ENCODE data around the gene ASAH2.

The ASAH2 gene

GRCh38 chr10:50216894-50217293 is 34.4 kb downstream of the ASAH2 start:
- H3K4me3 ChIP-seq (ENCODE audit: low read depth in 1 of 2, low read length in 1 of 2): no peak overlapping the region
- H3K36me3 ChIP-seq: no peaks in the 10 kb centered on the region
- no peaks in the 10 kb centered on the region for H3K9me3 ChIP-seq
- peaks cover 15% of the 10 kb centered on the region for H3K27me3 ChIP-seq
- H3K4me1 ChIP-seq (ENCODE audit: control insufficient read depth in 1 of 2, insufficient read depth in 1 of 2, low read depth in 1 of 2, low read length in 1 of 2): no peaks in the 10 kb centered on the region
- no peak overlapping the region for H3K27ac ChIP-seq
- TF ChIP-seq CTCF (IDR thresholded peaks at IDR 0.05): no peak

DNA sequence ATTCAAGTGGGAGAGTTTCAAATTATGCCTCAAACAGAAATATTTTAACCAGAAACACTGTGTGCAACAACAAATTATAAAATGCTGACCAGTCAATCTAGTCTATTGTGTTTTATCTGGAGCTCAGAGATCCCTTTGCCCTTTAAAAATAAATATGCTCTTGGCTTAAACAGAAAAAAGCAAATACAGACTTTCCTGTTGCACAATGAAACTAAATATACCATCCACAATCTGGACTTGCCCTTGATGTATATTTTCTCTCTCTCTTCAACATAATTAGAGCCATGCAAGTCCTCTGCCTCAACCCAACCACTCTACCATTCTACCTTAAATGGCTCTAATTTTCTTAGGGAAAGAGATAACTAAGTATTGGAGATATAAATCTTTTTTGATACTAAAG is 34.9 kb downstream of the ASAH2 start:
- Histone ChIP-seq H3K27me3 (peaks cover 15% of the 10 kb centered on the region), H3K4me3 (ENCODE audit: low read depth in 1 of 2, low read length in 1 of 2) (no peak overlapping the region), H3K4me1 (ENCODE audit: control insufficient read depth in 1 of 2, insufficient read depth in 1 of 2, low read depth in 1 of 2, low read length in 1 of 2) (no peaks in the 10 kb centered on the region), H3K36me3 (no peaks in the 10 kb centered on the region), H3K9me3 (no peaks in the 10 kb centered on the region), H3K27ac (no peak overlapping the region)
- no peak for TF ChIP-seq CTCF (IDR thresholded peaks at IDR 0.05)

DNA sequence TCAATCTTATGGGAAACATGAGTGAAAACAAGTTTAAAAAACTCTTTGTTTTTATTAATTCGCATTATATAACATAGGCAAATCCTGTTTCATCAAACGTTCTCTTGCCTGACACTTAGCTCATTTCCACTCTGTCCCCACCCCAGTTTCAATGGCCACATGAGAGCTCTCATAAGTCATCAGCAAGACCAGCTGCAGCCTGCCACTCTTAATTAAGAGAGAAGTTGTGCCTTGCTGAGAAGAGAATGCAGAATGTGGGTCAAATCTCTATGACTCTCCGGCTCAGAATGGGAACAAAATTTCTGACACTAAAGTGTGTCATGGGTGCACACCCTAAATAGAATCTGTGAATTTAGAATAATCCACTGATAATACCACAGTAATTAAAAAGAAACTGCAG is 39.6 kb downstream of the ASAH2 start:
- Histone ChIP-seq H3K27me3 (peaks cover 17% of the 10 kb centered on the region), H3K4me1 (ENCODE audit: control insufficient read depth in 1 of 2, insufficient read depth in 1 of 2, low read depth in 1 of 2, low read length in 1 of 2) (no peaks in the 10 kb centered on the region), H3K9me3 (no peaks in the 10 kb centered on the region), H3K27ac (no peak overlapping the region), H3K36me3 (no peaks in the 10 kb centered on the region), H3K4me3 (ENCODE audit: low read depth in 1 of 2, low read length in 1 of 2) (no peak overlapping the region)
- TF ChIP-seq CTCF (IDR thresholded peaks at IDR 0.05): no peak

GRCh38 chr10:50210876-50211275 is 40.4 kb downstream of the ASAH2 start:
- Histone ChIP-seq H3K4me3 (ENCODE audit: low read depth in 1 of 2, low read length in 1 of 2) (no peak overlapping the region), H3K36me3 (no peaks in the 10 kb centered on the region), H3K27ac (no peak overlapping the region), H3K27me3 (peaks cover 25% of the 10 kb centered on the region), H3K9me3 (no peaks in the 10 kb centered on the region), H3K4me1 (ENCODE audit: control insufficient read depth in 1 of 2, insufficient read depth in 1 of 2, low read depth in 1 of 2, low read length in 1 of 2) (no peaks in the 10 kb centered on the region)
- TF ChIP-seq CTCF (IDR thresholded peaks at IDR 0.05): no peak
